ENCODE data around the gene KIAA0232. TPM values are rescaled to one million over a fixed set of nuclear protein-coding genes. Genes with fewer than 3 reads are reported as not detected.
"Not testable (repeated sequence)": the region's sequence is repeated elsewhere in the genome, so short reads cannot be mapped to it uniquely, and the experiment has no call there.

Gene KIAA0232
- total and polyA plus RNA-seq, 4 donors = 8.9 to 34.4 (median 18.5) TPM

DNA sequence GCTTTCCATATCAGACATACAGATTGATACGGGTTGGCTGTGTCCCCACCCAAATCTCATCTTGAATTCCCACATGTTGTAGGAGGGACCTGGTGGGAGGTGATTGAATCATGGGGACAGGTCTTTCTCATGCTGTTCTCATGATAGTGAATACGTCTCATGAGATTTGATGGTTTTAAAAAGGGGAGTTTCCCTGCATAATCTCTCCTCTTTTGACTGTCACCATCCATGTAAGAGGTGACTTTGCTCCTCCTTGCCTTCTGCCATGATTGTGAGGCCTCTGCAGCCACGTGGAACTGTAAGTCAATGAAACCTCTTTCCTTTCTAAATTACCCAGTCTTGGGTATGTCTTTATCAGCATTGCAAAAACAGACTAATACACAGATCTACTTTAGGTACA, 9.3 kb downstream of the KIAA0232 start:
- H3K36me3 ChIP-seq (ENCODE audit: control insufficient read depth in 4 of 4, insufficient read depth in 3 of 4, low read depth in 1 of 4, low read length in 3 of 4); H3K27me3 ChIP-seq (ENCODE audit: control insufficient read depth in 4 of 4, insufficient read depth in 4 of 4, low read length in 3 of 4); DNase-seq (ENCODE audit: low spot score); H3K27ac ChIP-seq (ENCODE audit: low read depth in 1 of 2, low read length in 2 of 2); H3K9me3 ChIP-seq (ENCODE audit: control insufficient read depth in 4 of 4, low read length in 3 of 4); H3K4me1 ChIP-seq (ENCODE audit: control insufficient read depth in 4 of 4, insufficient read depth in 4 of 4, low read length in 3 of 4); H3K4me3 ChIP-seq (ENCODE audit: low read depth in 1 of 3, low read length in 3 of 3); H3K9ac ChIP-seq (ENCODE audit: low read depth in 1 of 2, low read length in 2 of 2): not testable (repeated sequence)
- 77% methylated on average over 3 of the region's 3 CpGs for WGBS

DNA sequence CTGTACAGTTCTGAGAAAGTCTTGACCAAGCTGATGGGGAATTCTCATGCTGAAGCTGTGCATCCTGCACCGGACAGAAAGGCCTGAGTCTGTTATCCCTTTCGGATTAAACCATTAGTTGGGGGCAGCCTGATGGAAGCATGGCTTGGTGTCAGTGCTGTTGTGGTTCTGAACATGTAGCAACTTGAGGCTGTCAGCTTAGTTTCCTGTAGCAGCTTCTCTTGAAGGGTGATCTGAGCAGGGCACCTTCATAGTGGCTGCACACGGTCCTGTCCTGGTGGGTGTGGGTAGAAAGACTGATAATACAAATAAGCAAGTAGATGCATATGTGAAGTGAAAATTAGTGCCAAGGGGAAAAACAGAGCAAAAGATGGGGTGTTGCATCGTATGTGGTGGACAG, 11.7 kb downstream of the KIAA0232 start:
- 91% methylated on average over 4 of the region's 4 CpGs for WGBS
- H3K4me1 ChIP-seq (ENCODE audit: control insufficient read depth in 4 of 4, insufficient read depth in 4 of 4, low read length in 3 of 4) = no peaks in the 10 kb centered on the region

DNA sequence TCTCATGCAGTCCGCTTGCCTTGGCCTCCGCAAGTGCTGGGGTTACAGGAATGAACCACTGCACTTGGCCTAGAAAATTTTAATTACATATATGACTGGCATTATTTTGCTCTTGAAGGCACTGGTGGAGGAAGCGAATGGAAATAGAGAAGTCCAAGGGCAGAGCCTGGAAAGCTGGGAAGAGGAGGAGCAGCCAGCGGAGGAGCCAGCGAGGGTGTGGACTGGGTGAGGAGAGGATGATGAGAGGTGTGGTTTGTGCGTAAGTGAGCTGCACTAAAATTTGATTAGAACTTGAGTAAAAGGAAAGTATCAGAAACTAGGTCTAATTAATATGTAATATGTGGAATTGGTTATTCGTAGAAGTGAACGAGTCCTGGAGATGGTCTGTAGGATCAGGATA, 13.3 kb downstream of the KIAA0232 start:
- H3K9ac ChIP-seq (ENCODE audit: low read depth in 1 of 2, low read length in 2 of 2) = no peak overlapping the region
- H3K36me3 ChIP-seq (ENCODE audit: control insufficient read depth in 4 of 4, insufficient read depth in 3 of 4, low read depth in 1 of 4, low read length in 3 of 4) = peaks cover 0 to 2% (median 0%) of the 10 kb centered on the region in 4 donors
- 94% methylated on average over 8 of the region's 8 CpGs for WGBS
- H3K4me3 ChIP-seq (ENCODE audit: low read depth in 1 of 3, low read length in 3 of 3) = no peak overlapping the region
- TF ChIP-seq NR2F2 (IDR thresholded peaks at IDR 0.05) (no peak), FOXA1 (IDR thresholded peaks at IDR 0.05) (no peak), SP1 (IDR thresholded peaks at IDR 0.05) (no peak), HNF4A (conservative IDR thresholded peaks at IDR 0.05) (no peak), GABPA (IDR thresholded peaks at IDR 0.05 in 1 of 2, conservative IDR thresholded peaks at IDR 0.05 in 1 of 2) (no peak)
- no peaks in the 10 kb centered on the region for H3K4me1 ChIP-seq (ENCODE audit: control insufficient read depth in 4 of 4, insufficient read depth in 4 of 4, low read length in 3 of 4)
- no peaks in the 10 kb centered on the region for H3K9me3 ChIP-seq (ENCODE audit: control insufficient read depth in 4 of 4, low read length in 3 of 4)
- H3K27me3 ChIP-seq (ENCODE audit: control insufficient read depth in 4 of 4, insufficient read depth in 4 of 4, low read length in 3 of 4) = no peaks in the 10 kb centered on the region
- no peak for DNase-seq (ENCODE audit: low spot score)
- no peak overlapping the region for H3K27ac ChIP-seq (ENCODE audit: low read depth in 1 of 2, low read length in 2 of 2)

More for the DNA sequence above, 11.7 kb downstream of the KIAA0232 start:
- no peak overlapping the region for H3K27ac ChIP-seq (ENCODE audit: low read depth in 1 of 2, low read length in 2 of 2)
- H3K27me3 ChIP-seq (ENCODE audit: control insufficient read depth in 4 of 4, insufficient read depth in 4 of 4, low read length in 3 of 4) = no peaks in the 10 kb centered on the region
- no peak overlapping the region for H3K4me3 ChIP-seq (ENCODE audit: low read depth in 1 of 3, low read length in 3 of 3)
- no peak overlapping the region for H3K9ac ChIP-seq (ENCODE audit: low read depth in 1 of 2, low read length in 2 of 2)
- H3K36me3 ChIP-seq (ENCODE audit: control insufficient read depth in 4 of 4, insufficient read depth in 3 of 4, low read depth in 1 of 4, low read length in 3 of 4) = peaks cover 0 to 4% (median 0%) of the 10 kb centered on the region in 4 donors
- no peak for DNase-seq (ENCODE audit: low spot score)
- H3K9me3 ChIP-seq (ENCODE audit: control insufficient read depth in 4 of 4, low read length in 3 of 4) = no peaks in the 10 kb centered on the region
- TF ChIP-seq JUND (IDR thresholded peaks at IDR 0.05) = no peak
- TF ChIP-seq, protein P1, sequence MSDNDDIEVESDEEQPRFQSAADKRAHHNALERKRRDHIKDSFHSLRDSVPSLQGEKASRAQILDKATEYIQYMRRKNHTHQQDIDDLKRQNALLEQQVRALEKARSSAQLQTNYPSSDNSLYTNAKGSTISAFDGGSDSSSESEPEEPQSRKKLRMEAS (IDR thresholded peaks at IDR 0.05) = no peak
- TF ChIP-seq FOXA1 (IDR thresholded peaks at IDR 0.05) = no peak
- TF ChIP-seq NR2F2 (IDR thresholded peaks at IDR 0.05) = no peak
- TF ChIP-seq, protein P2, sequence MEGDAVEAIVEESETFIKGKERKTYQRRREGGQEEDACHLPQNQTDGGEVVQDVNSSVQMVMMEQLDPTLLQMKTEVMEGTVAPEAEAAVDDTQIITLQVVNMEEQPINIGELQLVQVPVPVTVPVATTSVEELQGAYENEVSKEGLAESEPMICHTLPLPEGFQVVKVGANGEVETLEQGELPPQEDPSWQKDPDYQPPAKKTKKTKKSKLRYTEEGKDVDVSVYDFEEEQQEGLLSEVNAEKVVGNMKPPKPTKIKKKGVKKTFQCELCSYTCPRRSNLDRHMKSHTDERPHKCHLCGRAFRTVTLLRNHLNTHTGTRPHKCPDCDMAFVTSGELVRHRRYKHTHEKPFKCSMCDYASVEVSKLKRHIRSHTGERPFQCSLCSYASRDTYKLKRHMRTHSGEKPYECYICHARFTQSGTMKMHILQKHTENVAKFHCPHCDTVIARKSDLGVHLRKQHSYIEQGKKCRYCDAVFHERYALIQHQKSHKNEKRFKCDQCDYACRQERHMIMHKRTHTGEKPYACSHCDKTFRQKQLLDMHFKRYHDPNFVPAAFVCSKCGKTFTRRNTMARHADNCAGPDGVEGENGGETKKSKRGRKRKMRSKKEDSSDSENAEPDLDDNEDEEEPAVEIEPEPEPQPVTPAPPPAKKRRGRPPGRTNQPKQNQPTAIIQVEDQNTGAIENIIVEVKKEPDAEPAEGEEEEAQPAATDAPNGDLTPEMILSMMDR (IDR thresholded peaks at IDR 0.05; ENCODE audit: low read depth, low read length, missing input control) = no peak
- TF ChIP-seq, protein P3, sequence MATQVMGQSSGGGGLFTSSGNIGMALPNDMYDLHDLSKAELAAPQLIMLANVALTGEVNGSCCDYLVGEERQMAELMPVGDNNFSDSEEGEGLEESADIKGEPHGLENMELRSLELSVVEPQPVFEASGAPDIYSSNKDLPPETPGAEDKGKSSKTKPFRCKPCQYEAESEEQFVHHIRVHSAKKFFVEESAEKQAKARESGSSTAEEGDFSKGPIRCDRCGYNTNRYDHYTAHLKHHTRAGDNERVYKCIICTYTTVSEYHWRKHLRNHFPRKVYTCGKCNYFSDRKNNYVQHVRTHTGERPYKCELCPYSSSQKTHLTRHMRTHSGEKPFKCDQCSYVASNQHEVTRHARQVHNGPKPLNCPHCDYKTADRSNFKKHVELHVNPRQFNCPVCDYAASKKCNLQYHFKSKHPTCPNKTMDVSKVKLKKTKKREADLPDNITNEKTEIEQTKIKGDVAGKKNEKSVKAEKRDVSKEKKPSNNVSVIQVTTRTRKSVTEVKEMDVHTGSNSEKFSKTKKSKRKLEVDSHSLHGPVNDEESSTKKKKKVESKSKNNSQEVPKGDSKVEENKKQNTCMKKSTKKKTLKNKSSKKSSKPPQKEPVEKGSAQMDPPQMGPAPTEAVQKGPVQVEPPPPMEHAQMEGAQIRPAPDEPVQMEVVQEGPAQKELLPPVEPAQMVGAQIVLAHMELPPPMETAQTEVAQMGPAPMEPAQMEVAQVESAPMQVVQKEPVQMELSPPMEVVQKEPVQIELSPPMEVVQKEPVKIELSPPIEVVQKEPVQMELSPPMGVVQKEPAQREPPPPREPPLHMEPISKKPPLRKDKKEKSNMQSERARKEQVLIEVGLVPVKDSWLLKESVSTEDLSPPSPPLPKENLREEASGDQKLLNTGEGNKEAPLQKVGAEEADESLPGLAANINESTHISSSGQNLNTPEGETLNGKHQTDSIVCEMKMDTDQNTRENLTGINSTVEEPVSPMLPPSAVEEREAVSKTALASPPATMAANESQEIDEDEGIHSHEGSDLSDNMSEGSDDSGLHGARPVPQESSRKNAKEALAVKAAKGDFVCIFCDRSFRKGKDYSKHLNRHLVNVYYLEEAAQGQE (IDR thresholded peaks at IDR 0.05) = no peak

DNA sequence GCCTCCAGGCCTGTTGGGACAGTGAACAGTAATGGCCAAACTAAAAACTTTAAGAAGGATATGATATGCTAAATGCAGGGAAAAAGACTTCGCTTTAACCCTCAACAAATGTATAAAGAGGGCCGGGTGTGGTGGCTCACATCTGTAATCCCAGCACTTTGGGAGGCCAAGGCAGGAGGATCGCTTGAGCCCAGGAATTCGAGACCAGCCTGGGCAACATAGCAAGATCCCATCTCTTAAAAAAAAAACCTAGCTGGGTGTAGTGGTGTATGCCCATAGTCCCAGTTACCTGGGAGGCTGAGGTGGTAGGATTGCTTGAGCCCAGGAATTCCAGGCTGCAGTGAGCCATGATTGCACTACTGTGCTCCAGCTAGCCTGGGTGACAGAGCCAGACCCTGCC, 14.8 kb downstream of the KIAA0232 start:
- not testable (repeated sequence) for H3K27me3 ChIP-seq (ENCODE audit: control insufficient read depth in 4 of 4, insufficient read depth in 4 of 4, low read length in 3 of 4); H3K9me3 ChIP-seq (ENCODE audit: control insufficient read depth in 4 of 4, low read length in 3 of 4); H3K9ac ChIP-seq (ENCODE audit: low read depth in 1 of 2, low read length in 2 of 2); H3K27ac ChIP-seq (ENCODE audit: low read depth in 1 of 2, low read length in 2 of 2); H3K4me3 ChIP-seq (ENCODE audit: low read depth in 1 of 3, low read length in 3 of 3); DNase-seq (ENCODE audit: low spot score); H3K4me1 ChIP-seq (ENCODE audit: control insufficient read depth in 4 of 4, insufficient read depth in 4 of 4, low read length in 3 of 4); H3K36me3 ChIP-seq (ENCODE audit: control insufficient read depth in 4 of 4, insufficient read depth in 3 of 4, low read depth in 1 of 4, low read length in 3 of 4)
- WGBS = 98% methylated on average over 4 of the region's 4 CpGs
